Vagina (tissue), 2 donors: ENCODE measurements around the gene ESYT2. TPM values are rescaled to one million over a fixed set of nuclear protein-coding genes. Genes with fewer than 3 reads are reported as not detected.

ENCODE experiments used
- DNase-seq, 2 donors: peaks; one replicate each; pipeline ENCODE4 v3.0.0-alpha.2; 2017; ENCODE audit errors: extremely low spot score in 2 of 2
- H3K27ac ChIP-seq: fragments of 200-600 bp; sonication (generic); one replicate; pipeline ENCODE4 v1.5.1; 2019
- H3K27me3 ChIP-seq: fragments of 200-600 bp; sonication (generic); one replicate; pipeline ENCODE4 v1.5.1; 2019
- H3K36me3 ChIP-seq, 2 donors: fragments of 200-600 bp; sonication (generic); one replicate each; pipeline ENCODE4 v1.5.1; 2017 to 2019
- H3K4me1 ChIP-seq: fragments of 200-600 bp; sonication (generic); one replicate; pipeline ENCODE4 v1.5.1; 2019
- H3K4me3 ChIP-seq, 2 donors: fragments of 200-600 bp; sonication (generic); 1 replicate in 1 of 2; 2 replicates in 1 of 2; pipeline ENCODE4 v1.5.1; 2016 to 2019
- H3K9me3 ChIP-seq: fragments of 200-600 bp; sonication (generic); one replicate; pipeline ENCODE4 v1.5.1; 2019
- CTCF ChIP-seq, 3 experiments: fragments of 450-650 bp in 2 of 3; fragments of 200-600 bp in 1 of 3; sonication (generic) in 1 of 3; IDR thresholded peaks; one replicate each; pipeline ENCODE4 v1.5.1; 2017 to 2019; ENCODE audit warnings: antibody characterized with exemption in 3 of 3, mild to moderate bottlenecking in 2 of 3, moderate library complexity in 2 of 3
- POLR2A ChIP-seq, 2 donors: fragments of 450-650 bp; IDR thresholded peaks; one replicate each; pipeline ENCODE4 v1.6.1; 2017; ENCODE audit warnings: antibody characterized with exemption in 2 of 2, mild to moderate bottlenecking in 2 of 2, moderate library complexity in 2 of 2
- POLR2AphosphoS5 ChIP-seq, 2 donors: sonication (generic); formaldehyde crosslinking; IDR thresholded peaks; one replicate each; pipeline ENCODE4 v1.9.0; 2017; ENCODE audit warnings: antibody characterized with exemption in 2 of 2, mild to moderate bottlenecking in 2 of 2, low read depth in 1 of 2; ENCODE audit not compliant: insufficient read depth in 1 of 2
- intact Hi-C: fragments of 100-400 bp; cut with DNase I; formaldehyde crosslinking; loops from one replicate; pipeline ENCODE4 v1.15.1; 2023
- total RNA-seq: library from RNA; depleted of rRNA; stranded (reverse); fragments of >200 nt; gene quantifications from one replicate; pipeline ENCODE4 v1.2.3, GENCODE V29; 2016

ESYT2 gene
- total RNA-seq, 1 donor from 2014 or later: 82.5 TPM

- Histone ChIP-seq H3K4me1 (no peaks in the 10 kb centered on the region), H3K36me3 (peaks cover 0 to 21% of the 10 kb centered on the region in 2 donors), H3K27ac (no peak overlapping the region), H3K4me3 (no peak overlapping the region), H3K27me3 (no peaks in the 10 kb centered on the region), H3K9me3 (no peaks in the 10 kb centered on the region)
- no peak for DNase-seq
- intact Hi-C loops: no loop called here
- TF ChIP-seq POLR2AphosphoS5 (IDR thresholded peaks at IDR 0.05; ENCODE audit: insufficient read depth in 1 of 2, low read depth in 1 of 2): no peak
- TF ChIP-seq POLR2A (IDR thresholded peaks at IDR 0.05): no peak
- no peak for TF ChIP-seq CTCF (IDR thresholded peaks at IDR 0.05)
Observed at GRCh38 chr7:158730383-158731346, 98.6 kb downstream of the ESYT2 start.

- intact Hi-C loops: no loop called here
- H3K27ac ChIP-seq: no peak overlapping the region
- no peak for TF ChIP-seq POLR2A (IDR thresholded peaks at IDR 0.05)
- H3K27me3 ChIP-seq: no peaks in the 10 kb centered on the region
- no peak for DNase-seq
- peaks cover 0 to 14% of the 10 kb centered on the region in 2 donors for H3K36me3 ChIP-seq
- no peaks in the 10 kb centered on the region for H3K4me1 ChIP-seq
- no peaks in the 10 kb centered on the region for H3K9me3 ChIP-seq
- no peak overlapping the region for H3K4me3 ChIP-seq
Observed at GRCh38 chr7:158729646-158730382, 99.5 kb downstream of the ESYT2 start.

GRCh38 chr7:158728911-158729645 lies 100.2 kb downstream of the ESYT2 start:
- H3K4me1 ChIP-seq: no peaks in the 10 kb centered on the region
- peaks cover 0 to 6% of the 10 kb centered on the region in 2 donors for H3K36me3 ChIP-seq
- intact Hi-C loops: no loop called here
- no peak for TF ChIP-seq POLR2AphosphoS5 (IDR thresholded peaks at IDR 0.05; ENCODE audit: insufficient read depth in 1 of 2, low read depth in 1 of 2)
- no peak for TF ChIP-seq POLR2A (IDR thresholded peaks at IDR 0.05)
- no peak for TF ChIP-seq CTCF (IDR thresholded peaks at IDR 0.05)
- no peaks in the 10 kb centered on the region for H3K27me3 ChIP-seq
- no peak overlapping the region for H3K27ac ChIP-seq
- no peak for DNase-seq
- no peaks in the 10 kb centered on the region for H3K9me3 ChIP-seq
- no peak overlapping the region for H3K4me3 ChIP-seq

- intact Hi-C loops: no loop called here
- DNase-seq: no peak
- H3K27me3 ChIP-seq: no peaks in the 10 kb centered on the region
- no peak for TF ChIP-seq POLR2A (IDR thresholded peaks at IDR 0.05)
- TF ChIP-seq POLR2AphosphoS5 (IDR thresholded peaks at IDR 0.05; ENCODE audit: insufficient read depth in 1 of 2, low read depth in 1 of 2): no peak
- no peak for TF ChIP-seq CTCF (IDR thresholded peaks at IDR 0.05)
- no peaks in the 10 kb centered on the region for H3K4me1 ChIP-seq
- H3K36me3 ChIP-seq: no peaks in the 10 kb centered on the region
- H3K4me3 ChIP-seq: no peak overlapping the region
- no peaks in the 10 kb centered on the region for H3K9me3 ChIP-seq
- H3K27ac ChIP-seq: no peak overlapping the region
Observed at GRCh38 chr7:158727690-158728089, 101.6 kb downstream of the ESYT2 start.

GRCh38 chr7:158726277-158726807 lies 103.0 kb downstream of the ESYT2 start:
- TF ChIP-seq POLR2AphosphoS5 (IDR thresholded peaks at IDR 0.05; ENCODE audit: insufficient read depth in 1 of 2, low read depth in 1 of 2) (no peak), POLR2A (IDR thresholded peaks at IDR 0.05) (no peak), CTCF (IDR thresholded peaks at IDR 0.05) (no peak)

More at GRCh38 chr7:158726277-158726807, 103.0 kb downstream of the ESYT2 start:
- H3K4me3 ChIP-seq: no peak overlapping the region
- no peak for DNase-seq
- H3K4me1 ChIP-seq: no peaks in the 10 kb centered on the region
- H3K9me3 ChIP-seq: no peaks in the 10 kb centered on the region
- intact Hi-C loops: no loop called here
- no peak overlapping the region for H3K27ac ChIP-seq
- H3K27me3 ChIP-seq: no peaks in the 10 kb centered on the region
- no peaks in the 10 kb centered on the region for H3K36me3 ChIP-seq
